GM12878 (cell line): ENCODE measurements around the gene COL23A1. TPM values are rescaled to one million over a fixed set of nuclear protein-coding genes. Genes with fewer than 3 reads are reported as not detected.

Experiments used
- CEBPB ChIP-seq, 2 experiments: fragments of 150-350 bp in 1 of 2; IDR thresholded peaks; 2 replicates each; pipeline ENCODE4 v1.6.1; 2012 to 2014; ENCODE audit warnings: low read depth in 2 of 2, low read length in 2 of 2, borderline replicate concordance in 1 of 2, inconsistent platforms in 1 of 2
- EED ChIP-seq: sonication (generic); IDR thresholded peaks from 2 replicates; pipeline ENCODE4 v1.6.1; 2016; ENCODE audit warnings: antibody characterized with exemption, low read depth
- EGR1 ChIP-seq, 2 experiments: IDR thresholded peaks; 1 replicate in 1 of 2; 2 replicates in 1 of 2; pipeline ENCODE4 v1.6.1; 2011 to 2012; ENCODE audit warnings: low read depth in 2 of 2, low read length in 2 of 2, borderline replicate concordance in 1 of 2, mild to moderate bottlenecking in 1 of 2, moderate library complexity in 1 of 2
- ETV6 ChIP-seq, 2 experiments: fragments of 450-650 bp in 1 of 2; IDR thresholded peaks in 1 of 2; conservative IDR thresholded peaks in 1 of 2; 2 replicates each; pipeline ENCODE4 v1.6.1; 2014; ENCODE audit warnings: antibody characterized with exemption in 1 of 2, borderline replicate concordance in 1 of 2, low read depth in 1 of 2, mild to moderate bottlenecking in 1 of 2, moderate library complexity in 1 of 2
- FOS ChIP-seq: IDR thresholded peaks from 3 replicates; pipeline ENCODE4 v1.6.1; 2011; ENCODE audit warnings: borderline replicate concordance; ENCODE audit not compliant: insufficient read length; ENCODE audit errors: extremely low read depth
- HCFC1 ChIP-seq: fragments of 150-350 bp; IDR thresholded peaks from 2 replicates; pipeline ENCODE4 v1.6.1; 2014; ENCODE audit warnings: low read length
- IKZF1 ChIP-seq: fragments of 450-650 bp; conservative IDR thresholded peaks from 2 replicates; pipeline ENCODE4 v1.6.1; 2017; ENCODE audit warnings: antibody characterized with exemption, mild to moderate bottlenecking
- LARP7 ChIP-seq: fragments of 450-650 bp; IDR thresholded peaks from 2 replicates; pipeline ENCODE4 v1.6.1; 2017; ENCODE audit warnings: mild to moderate bottlenecking
- MTA2 ChIP-seq: fragments of 450-650 bp; IDR thresholded peaks from 2 replicates; pipeline ENCODE4 v1.6.1; 2016; ENCODE audit warnings: low read depth, mild to moderate bottlenecking, moderate library complexity
- NR2F1 ChIP-seq: fragments of 450-650 bp; conservative IDR thresholded peaks from 2 replicates; pipeline ENCODE4 v1.6.1; 2017; ENCODE audit warnings: mild to moderate bottlenecking
- POLR2AphosphoS5 ChIP-seq: IDR thresholded peaks from 2 replicates; pipeline ENCODE4 v1.6.1; 2011; ENCODE audit warnings: mild to moderate bottlenecking, low read length, inconsistent platforms
- SMAD5 ChIP-seq: IDR thresholded peaks from 2 replicates; pipeline ENCODE4 v1.6.1; 2016; ENCODE audit warnings: antibody characterized with exemption, low read depth
- SPI1 ChIP-seq: IDR thresholded peaks from 2 replicates; pipeline ENCODE4 v1.6.1; 2011; ENCODE audit warnings: low read depth, mild to moderate bottlenecking, low read length, moderate library complexity, borderline replicate concordance; ENCODE audit not compliant: insufficient read depth
- SREBF2 ChIP-seq: IDR thresholded peaks from 2 replicates; pipeline ENCODE4 v1.6.1; 2012; ENCODE audit warnings: mild to moderate bottlenecking, low read length
- TAF1 ChIP-seq: IDR thresholded peaks from 2 replicates; pipeline ENCODE4 v1.6.1; 2011; ENCODE audit warnings: mild to moderate bottlenecking, low read depth, low read length, borderline replicate concordance
- TBL1XR1 ChIP-seq: IDR thresholded peaks from 2 replicates; pipeline ENCODE4 v1.6.1; 2012; ENCODE audit warnings: low read depth, low read length, improper control_type of control experiment
- TCF12 ChIP-seq: IDR thresholded peaks from 2 replicates; pipeline ENCODE4 v1.6.1; 2011; ENCODE audit warnings: low read depth, mild to moderate bottlenecking, low read length
- USF1 ChIP-seq: IDR thresholded peaks from 2 replicates; pipeline ENCODE4 v1.6.1; 2011; ENCODE audit warnings: borderline replicate concordance, low read depth, mild to moderate bottlenecking, moderate library complexity, mixed read lengths, low read length; ENCODE audit not compliant: insufficient read depth; ENCODE audit errors: extremely low read length
- USF2 ChIP-seq: IDR thresholded peaks from 2 replicates; pipeline ENCODE4 v1.6.1; 2011; ENCODE audit warnings: low read depth, low read length, improper control_type of control experiment, borderline replicate concordance
- ZNF274 ChIP-seq: IDR thresholded peaks from one replicate; pipeline ENCODE4 v1.8.0; 2011; ENCODE audit not compliant: insufficient read length, insufficient read depth
- ZZZ3 ChIP-seq: IDR thresholded peaks from 2 replicates; pipeline ENCODE4 v1.6.1; 2011; ENCODE audit warnings: low read depth; ENCODE audit not compliant: control insufficient read depth, insufficient read length
- polyA plus RNA-seq, 11 experiments: library from polyadenylated mRNA; depleted of rRNA in 4 of 11; unstranded in 6 of 11; stranded (reverse) in 5 of 11; fragments of >200 nt; fragmentation: Nextera tagmentation in 4 of 11; fragmentation: Illumina TruSeq in 1 of 11; extraction: Ambion mirVana in 4 of 11; extraction: Trizol in 1 of 11; gene quantifications; 1 replicate in 1 of 11; 2 replicates in 10 of 11; pipeline versions ENCODE4 v1.2.1 to v1.2.3, GENCODE V29; 2011 to 2016; ENCODE audit warnings: inconsistent platforms in 2 of 11, missing spikeins in 2 of 11, low read depth in 1 of 11
- total RNA-seq, 4 experiments: library from RNA; depleted of rRNA in 3 of 4; stranded (reverse); fragments of >200 nt in 3 of 4; fragmentation: Illumina TruSeq in 1 of 4; extraction: Trizol in 1 of 4; gene quantifications; 2 replicates each; pipeline versions ENCODE4 v1.2.1 to v1.2.3, GENCODE V29; 2013 to 2021
- TF ChIP-seq, protein P1 (sequence below): fragments of 450-650 bp; conservative IDR thresholded peaks from 2 replicates; pipeline ENCODE4 v1.6.1; 2017; ENCODE audit warnings: mild to moderate bottlenecking, moderate library complexity
- TF ChIP-seq, protein P2 (sequence below): fragments of 450-650 bp; formaldehyde crosslinking; IDR thresholded peaks from 2 replicates; pipeline ENCODE4 v1.4.0; 2020; ENCODE audit warnings: mild to moderate bottlenecking, moderate library complexity

COL23A1 gene
- total and polyA plus RNA-seq, 10 of the 15 experiments (the other 5 are each of a cell fraction or from before 2014, with no cell fraction given), result 0.03 to 0.83 (median 0.09) TPM; not detected in 5

DNA sequence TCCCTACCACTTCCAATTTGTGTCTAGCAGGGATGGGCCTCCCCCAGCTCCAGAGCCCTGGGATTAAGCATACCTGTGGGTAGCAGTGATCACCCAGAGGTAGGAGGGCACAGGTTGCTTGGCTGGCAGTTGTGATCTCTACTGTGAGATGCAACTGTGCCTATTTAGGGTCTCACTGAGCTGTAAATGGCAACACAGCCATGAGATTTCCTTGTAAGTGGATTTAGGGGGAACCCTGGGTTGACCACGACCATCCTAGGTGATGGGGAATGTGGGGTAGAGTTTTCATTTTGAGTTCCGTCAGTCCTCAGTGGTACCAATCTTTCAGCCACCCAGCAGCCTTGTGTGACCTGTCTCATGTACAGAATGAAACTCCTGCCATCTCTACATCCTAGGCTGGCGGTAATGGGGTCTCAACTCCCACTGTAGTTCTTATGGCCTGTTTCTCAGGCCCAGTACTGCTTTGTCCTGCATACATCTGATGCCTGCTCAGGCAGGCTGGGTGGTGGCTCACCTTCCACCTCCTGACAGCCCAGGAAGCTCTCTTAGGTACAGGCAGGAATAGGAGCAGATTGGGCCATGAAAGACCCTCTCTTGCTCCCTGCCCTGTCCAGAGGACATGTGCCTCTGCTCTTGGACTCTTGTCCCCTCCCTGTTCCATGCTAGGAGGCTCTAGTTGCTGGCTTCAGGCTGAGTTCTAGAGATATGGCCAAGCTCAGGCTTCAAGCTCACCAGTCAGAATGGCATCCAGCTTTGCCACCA lies 377.8 kb downstream of the COL23A1 start (continued):
- no peak for TF ChIP-seq TAF1
- TF ChIP-seq CEBPB (IDR thresholded peaks at IDR 0.05; ENCODE audit: borderline replicate concordance in 1 of 2, low read depth in 2 of 2, low read length in 2 of 2), result no peak
- no peak for TF ChIP-seq USF1
- TF ChIP-seq TBL1XR1, result no peak
- TF ChIP-seq SREBF2, result no peak
- TF ChIP-seq SPI1, result no peak
- no peak for TF ChIP-seq ZNF274
- TF ChIP-seq ETV6 (conservative IDR thresholded peaks at IDR 0.05 in 1 of 2, IDR thresholded peaks at IDR 0.05 in 1 of 2; ENCODE audit: borderline replicate concordance in 1 of 2, low read depth in 1 of 2), result no peak
- no peak for TF ChIP-seq MTA2
- TF ChIP-seq USF2, result no peak
- TF ChIP-seq FOS, result no peak
- TF ChIP-seq LARP7, result no peak
- TF ChIP-seq HCFC1, result no peak
- TF ChIP-seq EGR1 (IDR thresholded peaks at IDR 0.05; ENCODE audit: borderline replicate concordance in 1 of 2, low read depth in 2 of 2, low read length in 2 of 2), result no peak
- no peak for TF ChIP-seq NR2F1
- TF ChIP-seq POLR2AphosphoS5, result peak; percentile 70; the same call in 1 of the 2 replicates
- TF ChIP-seq EED, result no peak
- TF ChIP-seq TCF12, result no peak
- TF ChIP-seq, protein P1, sequence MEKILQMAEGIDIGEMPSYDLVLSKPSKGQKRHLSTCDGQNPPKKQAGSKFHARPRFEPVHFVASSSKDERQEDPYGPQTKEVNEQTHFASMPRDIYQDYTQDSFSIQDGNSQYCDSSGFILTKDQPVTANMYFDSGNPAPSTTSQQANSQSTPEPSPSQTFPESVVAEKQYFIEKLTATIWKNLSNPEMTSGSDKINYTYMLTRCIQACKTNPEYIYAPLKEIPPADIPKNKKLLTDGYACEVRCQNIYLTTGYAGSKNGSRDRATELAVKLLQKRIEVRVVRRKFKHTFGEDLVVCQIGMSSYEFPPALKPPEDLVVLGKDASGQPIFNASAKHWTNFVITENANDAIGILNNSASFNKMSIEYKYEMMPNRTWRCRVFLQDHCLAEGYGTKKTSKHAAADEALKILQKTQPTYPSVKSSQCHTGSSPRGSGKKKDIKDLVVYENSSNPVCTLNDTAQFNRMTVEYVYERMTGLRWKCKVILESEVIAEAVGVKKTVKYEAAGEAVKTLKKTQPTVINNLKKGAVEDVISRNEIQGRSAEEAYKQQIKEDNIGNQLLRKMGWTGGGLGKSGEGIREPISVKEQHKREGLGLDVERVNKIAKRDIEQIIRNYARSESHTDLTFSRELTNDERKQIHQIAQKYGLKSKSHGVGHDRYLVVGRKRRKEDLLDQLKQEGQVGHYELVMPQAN, result no peak
- no peak for TF ChIP-seq ZZZ3
- TF ChIP-seq, protein P2, sequence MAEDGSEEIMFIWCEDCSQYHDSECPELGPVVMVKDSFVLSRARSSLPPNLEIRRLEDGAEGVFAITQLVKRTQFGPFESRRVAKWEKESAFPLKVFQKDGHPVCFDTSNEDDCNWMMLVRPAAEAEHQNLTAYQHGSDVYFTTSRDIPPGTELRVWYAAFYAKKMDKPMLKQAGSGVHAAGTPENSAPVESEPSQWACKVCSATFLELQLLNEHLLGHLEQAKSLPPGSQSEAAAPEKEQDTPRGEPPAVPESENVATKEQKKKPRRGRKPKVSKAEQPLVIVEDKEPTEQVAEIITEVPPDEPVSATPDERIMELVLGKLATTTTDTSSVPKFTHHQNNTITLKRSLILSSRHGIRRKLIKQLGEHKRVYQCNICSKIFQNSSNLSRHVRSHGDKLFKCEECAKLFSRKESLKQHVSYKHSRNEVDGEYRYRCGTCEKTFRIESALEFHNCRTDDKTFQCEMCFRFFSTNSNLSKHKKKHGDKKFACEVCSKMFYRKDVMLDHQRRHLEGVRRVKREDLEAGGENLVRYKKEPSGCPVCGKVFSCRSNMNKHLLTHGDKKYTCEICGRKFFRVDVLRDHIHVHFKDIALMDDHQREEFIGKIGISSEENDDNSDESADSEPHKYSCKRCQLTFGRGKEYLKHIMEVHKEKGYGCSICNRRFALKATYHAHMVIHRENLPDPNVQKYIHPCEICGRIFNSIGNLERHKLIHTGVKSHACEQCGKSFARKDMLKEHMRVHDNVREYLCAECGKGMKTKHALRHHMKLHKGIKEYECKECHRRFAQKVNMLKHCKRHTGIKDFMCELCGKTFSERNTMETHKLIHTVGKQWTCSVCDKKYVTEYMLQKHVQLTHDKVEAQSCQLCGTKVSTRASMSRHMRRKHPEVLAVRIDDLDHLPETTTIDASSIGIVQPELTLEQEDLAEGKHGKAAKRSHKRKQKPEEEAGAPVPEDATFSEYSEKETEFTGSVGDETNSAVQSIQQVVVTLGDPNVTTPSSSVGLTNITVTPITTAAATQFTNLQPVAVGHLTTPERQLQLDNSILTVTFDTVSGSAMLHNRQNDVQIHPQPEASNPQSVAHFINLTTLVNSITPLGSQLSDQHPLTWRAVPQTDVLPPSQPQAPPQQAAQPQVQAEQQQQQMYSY (CRISPR knock-in tag), result no peak
- no peak for TF ChIP-seq IKZF1
- TF ChIP-seq SMAD5, result peak; percentile 56
